Thoracic aorta endothelial cell (primary cell): ENCODE measurements around the gene KATNAL2. TPM values are rescaled to one million over a fixed set of nuclear protein-coding genes. Genes with fewer than 3 reads are reported as not detected.

Experiments
- small RNA-seq: library from RNA; depleted of rRNA; stranded (forward); fragments of <200 nt; gene quantifications from one replicate; pipeline ENCODE3, GENCODE V24; 2012
- total RNA-seq: library from RNA; depleted of rRNA; stranded (reverse); fragments of >200 nt; gene quantifications from 2 replicates; pipeline ENCODE4 v1.2.3, GENCODE V29; 2012

KATNAL2 gene, protein sequence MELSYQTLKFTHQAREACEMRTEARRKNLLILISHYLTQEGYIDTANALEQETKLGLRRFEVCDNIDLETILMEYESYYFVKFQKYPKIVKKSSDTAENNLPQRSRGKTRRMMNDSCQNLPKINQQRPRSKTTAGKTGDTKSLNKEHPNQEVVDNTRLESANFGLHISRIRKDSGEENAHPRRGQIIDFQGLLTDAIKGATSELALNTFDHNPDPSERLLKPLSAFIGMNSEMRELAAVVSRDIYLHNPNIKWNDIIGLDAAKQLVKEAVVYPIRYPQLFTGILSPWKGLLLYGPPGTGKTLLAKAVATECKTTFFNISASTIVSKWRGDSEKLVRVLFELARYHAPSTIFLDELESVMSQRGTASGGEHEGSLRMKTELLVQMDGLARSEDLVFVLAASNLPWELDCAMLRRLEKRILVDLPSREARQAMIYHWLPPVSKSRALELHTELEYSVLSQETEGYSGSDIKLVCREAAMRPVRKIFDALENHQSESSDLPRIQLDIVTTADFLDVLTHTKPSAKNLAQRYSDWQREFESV
- total RNA-seq, result 1.2 and 3.0 TPM in 2 replicates

DNA sequence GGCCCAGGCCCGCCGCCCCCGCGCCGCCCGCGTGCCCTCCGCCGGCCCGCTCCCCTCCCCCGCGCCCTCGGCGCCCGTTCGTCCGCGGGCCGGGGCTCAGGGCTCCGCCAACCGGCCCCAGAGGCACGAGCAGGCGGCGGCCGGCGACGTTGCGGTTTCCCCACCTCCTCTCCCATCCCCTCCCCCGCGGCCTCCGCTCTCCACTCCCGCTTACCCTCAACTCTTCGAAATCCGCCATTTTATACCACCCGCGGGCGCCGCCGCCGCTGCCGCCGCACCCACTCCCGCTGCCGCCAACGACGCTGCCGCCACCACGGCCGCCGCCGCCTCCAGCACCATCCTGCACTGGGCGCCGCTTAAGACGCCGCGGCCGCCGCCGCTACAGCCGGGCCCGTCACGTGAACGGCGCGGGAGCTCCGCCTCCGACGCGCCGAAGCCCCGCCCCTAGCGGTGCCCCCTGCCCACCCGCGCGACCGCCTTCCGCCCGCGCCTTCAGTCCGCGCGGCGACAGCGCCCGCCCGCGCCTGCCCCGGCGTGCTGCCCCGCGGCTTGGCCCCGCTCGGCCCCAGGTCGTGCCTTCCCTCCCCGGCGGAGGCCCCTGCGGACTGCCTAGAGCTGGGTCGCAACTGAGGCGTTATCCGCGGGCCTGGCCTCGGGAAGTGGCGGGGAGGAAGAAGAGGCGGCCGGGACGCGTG, at the start of gene KATNAL2, which contains the start of gene PIAS2:
Gene KATNAL2, plus strand, starts transcription at position 495 of the 695 bp plus-strand sequence. CDS start 29,271 bp downstream, outside the sequence.
Gene PIAS2, minus strand, starts transcription at position 400 of the 695 bp plus-strand sequence. Its CDS starts 162 bp downstream, at position 238.

GRCh38 chr18:47035156-47035671, 117.8 kb downstream of the KATNAL2 start, which contains the start of gene ELOA2:
ELOA2 (minus strand) TSS chr18:47035621; CDS start chr18:47035264, 357 bp downstream.

GRCh38 chr18:47150029-47150823, 232.8 kb downstream of the KATNAL2 start, which contains the start of gene HDHD2:
HDHD2 (minus strand) TSS chr18:47150500; CDS start chr18:47136439, 14,061 bp downstream.

Small RNA genes within 50 kb of the gene (small RNA-seq; reads per million reads assigned to genes)
- gene AC012254.4, result not detected

Other genes starting within 250 kb of the KATNAL2 start
- 0.13 and 0.14 TPM in 2 replicates for gene ST8SIA5, start 160.5 kb upstream of the KATNAL2 start, total RNA-seq
- gene PIAS2, start 95 bp upstream of the KATNAL2 start, total RNA-seq, result 34.3 and 36.9 TPM in 2 replicates
- not detected in 2 replicates for gene ELOA2, start 118.0 kb downstream of the KATNAL2 start, total RNA-seq
- 12.9 and 16.9 TPM in 2 replicates for gene HDHD2, start 232.9 kb downstream of the KATNAL2 start, total RNA-seq